Epithelial cell of esophagus (primary cell): ENCODE measurements around the gene PCK1.

Experiments
- DNase-seq: peaks from one replicate; pipeline ENCODE4 v3.0.0; 2010; ENCODE audit warnings: low read depth
- H3K4me3 ChIP-seq: 2 replicates; pipeline ENCODE4 v1.5.1; 2011; ENCODE audit warnings: mild to moderate bottlenecking, low read length, control low read depth
- TF ChIP-seq, protein P1 (sequence below): IDR thresholded peaks from 2 replicates; pipeline ENCODE4 v1.5.1; 2011; ENCODE audit warnings: low read depth, mild to moderate bottlenecking, low read length, control low read depth, inconsistent platforms; ENCODE audit not compliant: insufficient read depth; ENCODE audit errors: missing control alignments

Gene PCK1

DNA sequence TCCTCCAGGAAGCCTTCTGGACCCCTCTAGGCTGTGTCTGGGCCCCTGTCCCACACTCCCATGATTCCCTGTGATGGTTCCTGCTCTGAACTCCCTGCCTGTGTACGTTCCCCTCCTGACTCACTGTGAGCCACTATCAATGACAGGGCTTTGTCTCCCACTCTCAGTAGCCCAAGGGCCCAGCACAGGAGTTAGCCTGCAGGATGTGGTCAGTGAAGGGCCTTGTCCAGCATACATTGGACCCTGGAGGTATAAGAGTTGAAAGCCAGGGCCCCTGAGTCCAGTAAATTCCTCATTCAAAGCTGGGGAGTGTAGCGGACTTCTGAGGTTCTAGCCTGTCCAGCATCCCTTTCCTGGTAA is 40.3 kb downstream of the PCK1 start:
- no peak for DNase-seq
- H3K4me3 ChIP-seq = no peak overlapping the region
- TF ChIP-seq, protein P1, sequence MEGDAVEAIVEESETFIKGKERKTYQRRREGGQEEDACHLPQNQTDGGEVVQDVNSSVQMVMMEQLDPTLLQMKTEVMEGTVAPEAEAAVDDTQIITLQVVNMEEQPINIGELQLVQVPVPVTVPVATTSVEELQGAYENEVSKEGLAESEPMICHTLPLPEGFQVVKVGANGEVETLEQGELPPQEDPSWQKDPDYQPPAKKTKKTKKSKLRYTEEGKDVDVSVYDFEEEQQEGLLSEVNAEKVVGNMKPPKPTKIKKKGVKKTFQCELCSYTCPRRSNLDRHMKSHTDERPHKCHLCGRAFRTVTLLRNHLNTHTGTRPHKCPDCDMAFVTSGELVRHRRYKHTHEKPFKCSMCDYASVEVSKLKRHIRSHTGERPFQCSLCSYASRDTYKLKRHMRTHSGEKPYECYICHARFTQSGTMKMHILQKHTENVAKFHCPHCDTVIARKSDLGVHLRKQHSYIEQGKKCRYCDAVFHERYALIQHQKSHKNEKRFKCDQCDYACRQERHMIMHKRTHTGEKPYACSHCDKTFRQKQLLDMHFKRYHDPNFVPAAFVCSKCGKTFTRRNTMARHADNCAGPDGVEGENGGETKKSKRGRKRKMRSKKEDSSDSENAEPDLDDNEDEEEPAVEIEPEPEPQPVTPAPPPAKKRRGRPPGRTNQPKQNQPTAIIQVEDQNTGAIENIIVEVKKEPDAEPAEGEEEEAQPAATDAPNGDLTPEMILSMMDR = no peak

DNA sequence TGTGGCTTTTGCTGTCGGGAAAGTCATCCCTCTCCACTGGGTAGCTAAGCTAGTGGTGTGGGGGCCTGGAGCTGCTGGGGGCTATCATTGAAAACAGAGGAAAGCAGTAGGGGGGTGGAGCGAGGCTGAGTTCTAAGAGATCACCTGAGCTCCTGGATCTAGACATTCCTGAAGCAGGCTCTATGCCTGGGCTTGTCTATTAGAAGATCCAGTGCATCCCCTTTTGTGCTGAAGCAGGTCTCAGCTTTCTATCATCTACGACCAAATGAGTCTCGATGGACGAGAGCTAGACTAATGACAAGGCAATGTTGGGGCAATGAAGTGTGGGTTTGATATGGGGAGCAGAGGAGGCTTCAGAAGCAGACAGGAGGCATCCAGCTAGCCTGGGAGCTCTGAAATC is 40.8 kb downstream of the PCK1 start:
- no peak for DNase-seq
- TF ChIP-seq, protein P1 = no peak
- H3K4me3 ChIP-seq = no peak overlapping the region

DNA sequence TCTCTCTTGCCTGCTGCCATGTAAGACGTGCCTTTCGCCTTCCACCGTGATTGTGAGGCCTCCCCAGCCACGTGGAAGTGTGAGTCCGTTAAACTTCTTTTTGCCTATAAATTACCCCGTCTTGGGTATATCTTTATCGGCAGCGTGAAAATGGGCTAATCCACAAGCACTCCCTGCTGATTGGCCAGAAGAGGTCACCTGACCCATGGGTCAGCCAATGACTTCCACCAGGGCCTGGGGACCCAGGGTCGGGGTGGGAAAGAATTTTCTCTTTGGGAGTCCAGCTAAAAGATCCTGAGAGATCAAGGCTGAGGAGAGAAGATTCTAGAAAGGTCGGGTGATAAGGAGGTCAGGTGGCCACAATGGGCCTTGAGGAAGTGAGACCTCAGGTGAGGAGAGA is 42.2 kb downstream of the PCK1 start:
- DNase-seq = no peak
- H3K4me3 ChIP-seq = no peak overlapping the region

DNA sequence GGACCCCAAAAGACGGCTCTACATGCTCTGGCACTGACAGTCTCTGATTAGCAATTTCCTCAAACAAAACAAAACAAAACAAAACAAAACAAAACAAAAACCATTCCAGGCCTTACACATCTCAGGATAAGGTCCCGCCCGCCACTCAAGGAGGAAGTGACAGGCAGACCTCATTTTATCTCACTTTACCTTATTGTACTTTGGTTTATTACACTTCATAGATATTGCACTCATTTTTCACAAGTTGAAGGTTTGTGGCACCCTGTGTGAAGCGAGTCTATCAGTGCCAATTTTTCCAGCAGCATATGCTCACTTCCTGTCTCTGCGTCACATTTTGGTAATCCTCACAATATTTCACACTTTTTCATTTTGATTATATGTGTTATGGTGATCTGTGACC is 44.1 kb downstream of the PCK1 start:
- no peak for DNase-seq
- TF ChIP-seq, protein P1 = no peak
- no peak overlapping the region for H3K4me3 ChIP-seq

More for the DNA sequence above, 42.2 kb downstream of the PCK1 start:
- TF ChIP-seq, protein P1 = no peak

DNA sequence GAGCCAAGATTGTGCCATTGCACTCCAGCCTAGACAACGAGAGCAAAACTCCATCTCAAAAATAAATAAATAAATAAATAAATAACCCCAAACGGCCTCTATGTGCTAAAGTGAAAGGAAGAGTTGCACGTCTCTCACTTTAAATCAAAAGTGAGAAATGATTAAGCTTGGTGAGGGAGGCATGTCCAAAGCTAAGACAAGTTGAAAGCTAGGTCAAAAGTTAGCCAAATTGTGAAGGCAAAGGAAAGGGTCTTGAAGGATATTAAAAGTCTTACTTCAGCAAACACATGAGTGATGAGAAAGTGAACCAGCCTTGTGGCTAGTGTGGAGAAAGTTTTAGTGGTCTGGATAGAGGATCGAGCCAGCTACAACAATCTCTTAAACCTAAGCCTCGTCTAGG is 45.0 kb downstream of the PCK1 start:
- no peak for DNase-seq
- no peak overlapping the region for H3K4me3 ChIP-seq
- TF ChIP-seq, protein P1 = no peak

DNA sequence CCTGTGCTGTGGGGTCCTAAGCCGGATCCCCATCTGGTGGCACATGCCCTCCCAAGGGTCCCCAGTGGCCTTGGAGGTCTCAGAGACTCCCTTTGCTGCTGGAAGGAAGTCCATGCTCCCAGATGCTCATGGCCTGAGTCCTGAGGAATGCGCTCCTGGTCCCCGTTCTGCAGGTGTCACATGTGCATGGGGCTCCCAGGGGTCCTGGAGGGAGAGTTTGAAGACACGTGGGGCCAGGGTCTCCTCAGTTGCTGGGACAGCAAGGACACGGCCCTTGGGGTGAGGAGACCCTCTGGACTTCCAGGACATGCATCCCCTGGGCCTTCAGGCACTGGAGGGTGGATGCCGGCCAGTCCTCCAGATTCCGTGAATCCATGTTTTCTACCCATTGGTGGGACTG is 47.6 kb downstream of the PCK1 start:
- TF ChIP-seq, protein P1 = no peak
- no peak overlapping the region for H3K4me3 ChIP-seq
- no peak for DNase-seq

DNA sequence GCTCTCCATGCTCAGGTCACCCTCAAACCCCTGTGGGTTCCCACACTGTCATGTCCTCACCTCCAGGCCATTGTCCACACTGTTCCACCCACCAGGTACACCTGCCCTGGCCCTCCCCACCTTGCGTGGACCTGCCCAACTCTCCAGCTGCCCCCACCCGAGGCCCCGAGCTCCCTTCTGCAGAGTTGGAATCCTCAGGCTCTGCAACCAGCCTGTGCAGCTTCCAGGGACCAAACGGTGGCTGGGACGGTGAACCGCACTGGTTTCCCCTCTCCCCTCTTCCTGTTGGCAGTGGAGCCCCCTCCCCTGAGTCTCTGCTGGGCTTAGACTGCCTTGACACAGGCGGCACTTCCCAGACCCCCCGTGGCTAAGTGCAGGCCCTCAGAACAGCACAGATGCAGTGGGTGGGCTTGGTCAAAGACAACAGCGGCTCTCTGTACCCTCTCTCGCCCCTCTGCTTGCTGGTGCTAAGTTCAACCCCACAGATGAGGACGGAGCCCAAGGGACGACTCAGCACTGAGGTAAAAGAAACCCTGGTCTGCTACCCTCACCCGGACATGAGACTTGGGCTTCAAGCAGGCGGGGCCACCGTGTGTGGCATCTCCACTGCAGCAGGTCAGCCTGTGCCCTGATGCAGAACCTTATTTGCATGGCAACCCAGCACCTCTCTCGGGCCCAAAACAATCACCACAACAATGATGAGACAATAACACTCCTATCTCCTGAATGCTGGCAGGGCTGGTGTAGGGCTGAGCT is 48.4 kb downstream of the PCK1 start:
- DNase-seq = no peak
- TF ChIP-seq, protein P1 = no peak
- H3K4me3 ChIP-seq = no peak overlapping the region
